ENCODE data around the gene SLC22A31.
"Not testable (repeated sequence)": the region's sequence is repeated elsewhere in the genome, so short reads cannot be mapped to it uniquely, and the experiment has no call there.

Gene SLC22A31

GRCh38 chr16:89200124-89200849, at the start of gene SLC22A31:
SLC22A31 (minus strand) TSS chr16:89200537; CDS start chr16:89200501, 36 bp downstream.
- no peak for DNase-seq

GRCh38 chr16:89248196-89248982, 48.1 kb upstream of the SLC22A31 start:
- no peak for DNase-seq

GRCh38 chr16:89247734-89248075, 47.4 kb upstream of the SLC22A31 start:
- not testable (repeated sequence) for DNase-seq

- peak; percentile 61 for DNase-seq
Measured at GRCh38 chr16:89246903-89247733, 46.8 kb upstream of the SLC22A31 start.

GRCh38 chr16:89246383-89246902, 46.1 kb upstream of the SLC22A31 start:
- no peak for DNase-seq

GRCh38 chr16:89244754-89245153, 44.4 kb upstream of the SLC22A31 start:
- DNase-seq, result no peak

- DNase-seq, result not testable (repeated sequence)
Measured at GRCh38 chr16:89244264-89244663, 43.9 kb upstream of the SLC22A31 start.

- DNase-seq, result no peak
Measured at GRCh38 chr16:89243664-89244063, 43.3 kb upstream of the SLC22A31 start.

GRCh38 chr16:89242795-89243200, 42.5 kb upstream of the SLC22A31 start:
- no peak for DNase-seq

- peak; percentile 2 for DNase-seq
Measured at GRCh38 chr16:89241187-89242007, 41.1 kb upstream of the SLC22A31 start.

- DNase-seq, result no peak
Measured at GRCh38 chr16:89237733-89238132, 37.4 kb upstream of the SLC22A31 start.

- DNase-seq, result no peak
Measured at GRCh38 chr16:89233678-89234490, 33.5 kb upstream of the SLC22A31 start.

GRCh38 chr16:89232107-89232506, 31.8 kb upstream of the SLC22A31 start:
- DNase-seq, result no peak

GRCh38 chr16:89230255-89230654, 29.9 kb upstream of the SLC22A31 start:
- peak; percentile 35 for DNase-seq

GRCh38 chr16:89224665-89225064, 24.3 kb upstream of the SLC22A31 start:
- no peak for DNase-seq

- no peak for DNase-seq
Measured at GRCh38 chr16:89222931-89223330, 22.6 kb upstream of the SLC22A31 start.

GRCh38 chr16:89221604-89222003, 21.3 kb upstream of the SLC22A31 start:
- no peak for DNase-seq

- DNase-seq, result no peak
Measured at GRCh38 chr16:89219365-89219764, 19.0 kb upstream of the SLC22A31 start.

- DNase-seq, result peak; percentile 28
Measured at GRCh38 chr16:89217388-89218191, 17.3 kb upstream of the SLC22A31 start, which contains the start of gene ZNF778. ZNF778 (plus strand) TSS chr16:89217703; CDS start chr16:89221128, 3,425 bp downstream.

- no peak for DNase-seq
Measured at GRCh38 chr16:89217138-89217387, 16.7 kb upstream of the SLC22A31 start.
